CD4-positive, alpha-beta memory T cell (primary cell): Measurements from ENCODE around the gene HSPB6. TPM values are rescaled to one million over a fixed set of nuclear protein-coding genes. Genes with fewer than 3 reads are reported as not detected.

Source experiments
- CTCF ChIA-PET: fragments of 350-600 bp; sonication (Branson Sonifier 250); formaldehyde crosslinking; loops from one replicate; lab custom pipeline; 2021; ENCODE audit warnings: inconsistent platforms; ENCODE audit not compliant: partially characterized antibody; lab: Charles Lee
- POLR2A ChIA-PET: fragments of 350-600 bp; sonication (Branson Sonifier 250); formaldehyde crosslinking; loops from one replicate; lab custom pipeline; 2021; ENCODE audit not compliant: partially characterized antibody; lab: Charles Lee
- DNase-seq, 5 donors: peaks; one replicate each; pipeline versions ENCODE4 v3.0.0 to v3.0.0-alpha.2; 2020 to 2022; ENCODE audit warnings: mixed read lengths in 1 of 5
- H3K27ac ChIP-seq: one replicate; pipeline ENCODE4 v1.7.0; 2013; ENCODE audit warnings: low read depth, low read length
- H3K27me3 ChIP-seq: 2 replicates; pipeline ENCODE4 v1.7.0; 2013; ENCODE audit warnings: mild to moderate bottlenecking, low read length, moderate library complexity; ENCODE audit not compliant: insufficient read depth
- H3K36me3 ChIP-seq: 2 replicates; pipeline ENCODE4 v1.7.0; 2013; ENCODE audit warnings: mild to moderate bottlenecking, low read length, moderate library complexity; ENCODE audit not compliant: insufficient read depth
- H3K4me1 ChIP-seq: 2 replicates; pipeline ENCODE4 v1.7.0; 2013; ENCODE audit warnings: mild to moderate bottlenecking, low read length, moderate library complexity; ENCODE audit not compliant: insufficient read depth
- H3K4me3 ChIP-seq, 2 donors: one replicate each; pipeline ENCODE4 v1.7.0; 2013; ENCODE audit warnings: low read length in 2 of 2, mild to moderate bottlenecking in 1 of 2
- H3K9me3 ChIP-seq, 2 donors: one replicate each; pipeline ENCODE4 v1.7.0; 2013; ENCODE audit warnings: low read length in 2 of 2, control low read depth in 1 of 2; ENCODE audit not compliant: control insufficient read depth in 1 of 2
- H3K27ac Mint-ChIP-seq, 7 donors: one replicate each; pipeline ENCODE4 v1.8.0; 2020 to 2021; ENCODE audit warnings: mixed read lengths in 7 of 7, mild to moderate bottlenecking in 6 of 7, inconsistent platforms in 3 of 7, moderate library complexity in 3 of 7
- H3K27me3 Mint-ChIP-seq, 2 donors: one replicate each; pipeline ENCODE4 v1.8.0; 2020 to 2021; ENCODE audit warnings: mixed read lengths in 2 of 2
- H3K36me3 Mint-ChIP-seq, 2 donors: one replicate each; pipeline ENCODE4 v1.8.0; 2020 to 2021; ENCODE audit warnings: mixed read lengths in 2 of 2, inconsistent platforms in 1 of 2, mild to moderate bottlenecking in 1 of 2
- H3K4me1 Mint-ChIP-seq, 4 donors: one replicate each; pipeline ENCODE4 v1.8.0; 2020 to 2021; ENCODE audit warnings: mixed read lengths in 4 of 4, mild to moderate bottlenecking in 1 of 4
- H3K4me3 Mint-ChIP-seq, 8 donors: one replicate each; pipeline ENCODE4 v1.8.0; 2020 to 2021; ENCODE audit warnings: mixed read lengths in 8 of 8, mild to moderate bottlenecking in 7 of 8, moderate library complexity in 6 of 8, inconsistent platforms in 3 of 8
- H3K9me3 Mint-ChIP-seq, 8 donors: one replicate each; pipeline ENCODE4 v1.8.0; 2020 to 2021; ENCODE audit warnings: mixed read lengths in 8 of 8, mild to moderate bottlenecking in 5 of 8, inconsistent platforms in 3 of 8, moderate library complexity in 1 of 8
- intact Hi-C: fragments of 100-400 bp; cut with micrococcal nuclease; formaldehyde crosslinking; loops from one replicate; pipeline ENCODE4 v1.15.1; 2023
- polyA plus RNA-seq, 2 donors: library from polyadenylated mRNA; unstranded; fragments of 300-500 nt; fragmentation: Illumina TruSeq; gene quantifications; one replicate each; pipeline ENCODE4 v1.2.3, GENCODE V29; 2021
- total RNA-seq, 2 experiments: library from RNA; stranded (reverse); gene quantifications; one replicate each; pipeline ENCODE4 v1.2.3, GENCODE V29; 2021

The HSPB6 gene
- total and polyA plus RNA-seq, 4 experiments from 2014 or later: not detected

- Histone ChIP-seq H3K27ac (no peak overlapping the region), H3K27me3 (no peaks in the 10 kb centered on the region), H3K4me3 (peak overlapping the region in 1 of 2 donors; percentile 88), H3K9me3 (no peaks in the 10 kb centered on the region), H3K4me1 (peaks cover 57% of the 10 kb centered on the region), H3K36me3 (peaks cover 22% of the 10 kb centered on the region)
- peaks cover 15 to 42% of the 10 kb centered on the region in 2 donors for H3K36me3 Mint-ChIP-seq
- CTCF ChIA-PET: interaction anchor here (1.5 to 2.2 kb wide), 2 partner anchors 13 to 21 kb away, joined by 3 to 6 read pairs; partner anchors contain the start of gene KMT2B
- peaks cover 17 to 61% (median 39%) of the 10 kb centered on the region in 4 donors for H3K4me1 Mint-ChIP-seq
- DNase-seq: peak in 1 of 5 donors; percentile 29
- peak overlapping the region in 3 of 7 donors; percentile 52 to 99 (median 61) for H3K27ac Mint-ChIP-seq
- H3K4me3 Mint-ChIP-seq: peak overlapping the region; percentile 52 to 98 (median 89)
- POLR2A ChIA-PET: interaction anchor here (1.0 to 5.7 kb wide), 13 partner anchors 10 to 96 kb away, joined by 3 to 37 read pairs (median 6); partner anchors contain the start of genes COX6B1, HSPB6, KMT2B and LIN37
- H3K27me3 Mint-ChIP-seq: no peaks in the 10 kb centered on the region
- intact Hi-C loops: loop anchor here (1.0 to 10.0 kb wide), 4 partner anchors 22 to 1635 kb away; partner anchors contain the start of genes ARHGAP33 and ZNF527
- no peaks in the 10 kb centered on the region for H3K9me3 Mint-ChIP-seq
Observed at GRCh38 chr19:35739275-35740107, 17.3 kb downstream of the HSPB6 start.

GRCh38 chr19:35738887-35739229 lies 18.0 kb downstream of the HSPB6 start:
- peaks cover 27% of the 10 kb centered on the region for H3K36me3 ChIP-seq
- intact Hi-C loops: no loop called here
- H3K9me3 Mint-ChIP-seq: no peaks in the 10 kb centered on the region
- no peak for DNase-seq
- H3K4me3 Mint-ChIP-seq: peak overlapping the region in 6 of 8 donors; percentile 17 to 98 (median 30)
- POLR2A ChIA-PET: interaction anchor here (1.1 to 5.7 kb wide), 5 partner anchors 9 to 91 kb away, joined by 3 to 37 read pairs (median 19); partner anchors contain the start of genes COX6B1, HSPB6, KMT2B and LIN37
- H3K27me3 ChIP-seq: no peaks in the 10 kb centered on the region
- H3K27ac Mint-ChIP-seq: peak overlapping the region in 4 of 7 donors; percentile 14 to 74 (median 48)
- no peaks in the 10 kb centered on the region for H3K27me3 Mint-ChIP-seq
- peaks cover 15 to 61% (median 39%) of the 10 kb centered on the region in 4 donors for H3K4me1 Mint-ChIP-seq
- H3K9me3 ChIP-seq: no peaks in the 10 kb centered on the region
- CTCF ChIA-PET: interaction anchor here (1.5 to 2.2 kb wide), 2 partner anchors 12 to 20 kb away, joined by 3 to 6 read pairs; partner anchors contain the start of gene KMT2B
- no peak overlapping the region for H3K27ac ChIP-seq
- H3K36me3 Mint-ChIP-seq: peaks cover 21 to 46% of the 10 kb centered on the region in 2 donors
- H3K4me3 ChIP-seq: no peak overlapping the region
- peaks cover 50% of the 10 kb centered on the region for H3K4me1 ChIP-seq

- H3K4me3 Mint-ChIP-seq: peak overlapping the region in 5 of 8 donors; percentile 17 to 98 (median 29)
- H3K36me3 Mint-ChIP-seq: peaks cover 22 to 49% of the 10 kb centered on the region in 2 donors
- peak overlapping the region in 5 of 7 donors; percentile 14 to 81 (median 42) for H3K27ac Mint-ChIP-seq
- H3K27me3 ChIP-seq: no peaks in the 10 kb centered on the region
- peaks cover 29% of the 10 kb centered on the region for H3K36me3 ChIP-seq
- no peak for DNase-seq
- CTCF ChIA-PET: interaction anchor here (1.4 to 2.0 kb wide), 5 partner anchors 11 to 45 kb away, joined by 3 to 11 read pairs (median 8); partner anchors contain the start of gene LIN37
- no peaks in the 10 kb centered on the region for H3K9me3 Mint-ChIP-seq
- POLR2A ChIA-PET: interaction anchor here (1.1 to 5.7 kb wide), 3 partner anchors 11 to 90 kb away, joined by 3 to 30 read pairs (median 11); partner anchors contain the start of genes COX6B1 and LIN37
- peaks cover 12 to 58% (median 36%) of the 10 kb centered on the region in 4 donors for H3K4me1 Mint-ChIP-seq
- H3K27ac ChIP-seq: no peak overlapping the region
- no peaks in the 10 kb centered on the region for H3K27me3 Mint-ChIP-seq
- intact Hi-C loops: no loop called here
- no peak overlapping the region for H3K4me3 ChIP-seq
- peaks cover 44% of the 10 kb centered on the region for H3K4me1 ChIP-seq
- H3K9me3 ChIP-seq: no peaks in the 10 kb centered on the region
Observed at GRCh38 chr19:35738021-35738886, 18.6 kb downstream of the HSPB6 start.

GRCh38 chr19:35736913-35737886 lies 19.6 kb downstream of the HSPB6 start:
- intact Hi-C loops: no loop called here
- POLR2A ChIA-PET: interaction anchor here (0.8 to 5.7 kb wide), 6 partner anchors 7 to 89 kb away, joined by 3 to 30 read pairs (median 12); partner anchors contain the start of genes COX6B1, LIN37, PSENEN and U2AF1L4
- Mint-ChIP-seq H3K4me1 (peaks cover 7 to 50% (median 27%) of the 10 kb centered on the region in 4 donors), H3K36me3 (peaks cover 18 to 47% of the 10 kb centered on the region in 2 donors), H3K27ac (peak overlapping the region in 6 of 7 donors; percentile 10 to 91 (median 64)), H3K27me3 (no peaks in the 10 kb centered on the region), H3K9me3 (no peaks in the 10 kb centered on the region), H3K4me3 (peak overlapping the region in 1 of 8 donors; percentile 57)
- peaks cover 34% of the 10 kb centered on the region for H3K36me3 ChIP-seq
- no peak overlapping the region for H3K4me3 ChIP-seq
- H3K4me1 ChIP-seq: peaks cover 34% of the 10 kb centered on the region
- CTCF ChIA-PET: interaction anchor here (0.6 to 2.0 kb wide), 9 partner anchors 8 to 82 kb away, joined by 3 to 11 read pairs (median 4); partner anchors contain the start of genes LIN37, PSENEN and U2AF1L4
- no peaks in the 10 kb centered on the region for H3K27me3 ChIP-seq
- peak in 2 of 5 donors; percentile 31 to 37 for DNase-seq
- H3K9me3 ChIP-seq: no peaks in the 10 kb centered on the region
- no peak overlapping the region for H3K27ac ChIP-seq

- Mint-ChIP-seq H3K36me3 (peaks cover 33 to 59% of the 10 kb centered on the region in 2 donors), H3K4me1 (peaks cover 6 to 33% (median 22%) of the 10 kb centered on the region in 4 donors), H3K27me3 (no peaks in the 10 kb centered on the region), H3K27ac (peak overlapping the region in 2 of 7 donors; percentile 42 to 77), H3K9me3 (no peaks in the 10 kb centered on the region), H3K4me3 (no peak overlapping the region)
- no peak for DNase-seq
- Histone ChIP-seq H3K4me3 (no peak overlapping the region), H3K27ac (no peak overlapping the region), H3K27me3 (no peaks in the 10 kb centered on the region), H3K9me3 (no peaks in the 10 kb centered on the region), H3K4me1 (peaks cover 21% of the 10 kb centered on the region), H3K36me3 (peaks cover 57% of the 10 kb centered on the region)
- ChIA-PET CTCF (no interaction called here), POLR2A (interaction anchor here (1.0 to 4.2 kb wide), 3 partner anchors 9 to 16 kb away, joined by 3 to 13 read pairs (median 3); partner anchors contain the start of genes LIN37, PSENEN and U2AF1L4)
- intact Hi-C loops: no loop called here
Observed at GRCh38 chr19:35734889-35735288, 21.9 kb downstream of the HSPB6 start.
